Measurements from ENCODE around the gene MEI1.

MEI1 gene

GRCh38 chr22:41836551-41836950 lies 137.2 kb downstream of the MEI1 start:
- TF ChIP-seq CTCF (IDR thresholded peaks at IDR 0.05; ENCODE audit: insufficient read depth, low read depth, low read length, missing control alignments): no peak
- no peak for DNase-seq (ENCODE audit: low read depth)

GRCh38 chr22:41838842-41839618 lies 139.7 kb downstream of the MEI1 start:
- DNase-seq (ENCODE audit: low read depth): no peak
- no peak for TF ChIP-seq CTCF (IDR thresholded peaks at IDR 0.05; ENCODE audit: insufficient read depth, low read depth, low read length, missing control alignments)
- H3K4me3 ChIP-seq (ENCODE audit: low read depth, low read length): no peak overlapping the region

More at GRCh38 chr22:41836551-41836950, 137.2 kb downstream of the MEI1 start:
- H3K4me3 ChIP-seq (ENCODE audit: low read depth, low read length): no peak overlapping the region

- TF ChIP-seq CTCF (IDR thresholded peaks at IDR 0.05; ENCODE audit: insufficient read depth, low read depth, low read length, missing control alignments): no peak
- DNase-seq (ENCODE audit: low read depth): no peak
- no peak overlapping the region for H3K4me3 ChIP-seq (ENCODE audit: low read depth, low read length)
Observed at GRCh38 chr22:41840216-41840615, 140.9 kb downstream of the MEI1 start.

GRCh38 chr22:41841085-41841712 lies 141.9 kb downstream of the MEI1 start:
- H3K4me3 ChIP-seq (ENCODE audit: low read depth, low read length): no peak overlapping the region
- DNase-seq (ENCODE audit: low read depth): no peak
- TF ChIP-seq CTCF (IDR thresholded peaks at IDR 0.05; ENCODE audit: insufficient read depth, low read depth, low read length, missing control alignments): no peak

GRCh38 chr22:41842996-41843970 lies 144.0 kb downstream of the MEI1 start:
- TF ChIP-seq CTCF (IDR thresholded peaks at IDR 0.05; ENCODE audit: insufficient read depth, low read depth, low read length, missing control alignments): no peak
- no peak overlapping the region for H3K4me3 ChIP-seq (ENCODE audit: low read depth, low read length)
- no peak for DNase-seq (ENCODE audit: low read depth)

- no peak overlapping the region for H3K4me3 ChIP-seq (ENCODE audit: low read depth, low read length)
- TF ChIP-seq CTCF (IDR thresholded peaks at IDR 0.05; ENCODE audit: insufficient read depth, low read depth, low read length, missing control alignments): no peak
- no peak for DNase-seq (ENCODE audit: low read depth)
Observed at GRCh38 chr22:41844036-41844435, 144.7 kb downstream of the MEI1 start.
